Fibroblast of lung (primary cell): ENCODE data around the gene PTPRO.

Experiments
- EZH2 ChIP-seq: IDR thresholded peaks from 2 replicates; pipeline ENCODE4 v1.5.1; 2012; ENCODE audit warnings: low read length, control low read depth, mild to moderate bottlenecking; ENCODE audit errors: missing control alignments
- TF ChIP-seq, protein P1 (sequence below), 2 donors: IDR thresholded peaks in 1 of 2; conservative IDR thresholded peaks in 1 of 2; 1 replicate in 1 of 2; 2 replicates in 1 of 2; pipeline ENCODE4 v1.5.1; 2011 to 2012; ENCODE audit warnings: low read length in 2 of 2, control low read depth in 1 of 2, inconsistent platforms in 1 of 2, low read depth in 1 of 2, mild to moderate bottlenecking in 1 of 2

GRCh38 chr12:15613981-15614380 is 291.7 kb downstream of the PTPRO start:
- TF ChIP-seq EZH2: no peak
- TF ChIP-seq, protein P1, sequence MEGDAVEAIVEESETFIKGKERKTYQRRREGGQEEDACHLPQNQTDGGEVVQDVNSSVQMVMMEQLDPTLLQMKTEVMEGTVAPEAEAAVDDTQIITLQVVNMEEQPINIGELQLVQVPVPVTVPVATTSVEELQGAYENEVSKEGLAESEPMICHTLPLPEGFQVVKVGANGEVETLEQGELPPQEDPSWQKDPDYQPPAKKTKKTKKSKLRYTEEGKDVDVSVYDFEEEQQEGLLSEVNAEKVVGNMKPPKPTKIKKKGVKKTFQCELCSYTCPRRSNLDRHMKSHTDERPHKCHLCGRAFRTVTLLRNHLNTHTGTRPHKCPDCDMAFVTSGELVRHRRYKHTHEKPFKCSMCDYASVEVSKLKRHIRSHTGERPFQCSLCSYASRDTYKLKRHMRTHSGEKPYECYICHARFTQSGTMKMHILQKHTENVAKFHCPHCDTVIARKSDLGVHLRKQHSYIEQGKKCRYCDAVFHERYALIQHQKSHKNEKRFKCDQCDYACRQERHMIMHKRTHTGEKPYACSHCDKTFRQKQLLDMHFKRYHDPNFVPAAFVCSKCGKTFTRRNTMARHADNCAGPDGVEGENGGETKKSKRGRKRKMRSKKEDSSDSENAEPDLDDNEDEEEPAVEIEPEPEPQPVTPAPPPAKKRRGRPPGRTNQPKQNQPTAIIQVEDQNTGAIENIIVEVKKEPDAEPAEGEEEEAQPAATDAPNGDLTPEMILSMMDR (conservative IDR thresholded peaks at IDR 0.05 in 1 of 2, IDR thresholded peaks at IDR 0.05 in 1 of 2; ENCODE audit: low read depth in 1 of 2, low read length in 2 of 2): no peak
